Mammary epithelial cell (primary cell): ENCODE measurements around the gene AASS.

Source experiments
- EZH2 ChIP-seq: IDR thresholded peaks from 2 replicates; pipeline ENCODE4 v1.6.1; 2012; ENCODE audit warnings: low read length, inconsistent platforms, borderline replicate concordance
- TF ChIP-seq, protein P1 (sequence below), 2 donors: IDR thresholded peaks in 1 of 2; conservative IDR thresholded peaks in 1 of 2; 2 replicates each; pipeline ENCODE4 v1.5.1; 2011 to 2012; ENCODE audit warnings: inconsistent platforms in 2 of 2, low read length in 2 of 2, mild to moderate bottlenecking in 2 of 2, control low read depth in 1 of 2, low read depth in 1 of 2; ENCODE audit not compliant: insufficient read depth in 1 of 2; ENCODE audit errors: extremely low read depth in 1 of 2

DNA sequence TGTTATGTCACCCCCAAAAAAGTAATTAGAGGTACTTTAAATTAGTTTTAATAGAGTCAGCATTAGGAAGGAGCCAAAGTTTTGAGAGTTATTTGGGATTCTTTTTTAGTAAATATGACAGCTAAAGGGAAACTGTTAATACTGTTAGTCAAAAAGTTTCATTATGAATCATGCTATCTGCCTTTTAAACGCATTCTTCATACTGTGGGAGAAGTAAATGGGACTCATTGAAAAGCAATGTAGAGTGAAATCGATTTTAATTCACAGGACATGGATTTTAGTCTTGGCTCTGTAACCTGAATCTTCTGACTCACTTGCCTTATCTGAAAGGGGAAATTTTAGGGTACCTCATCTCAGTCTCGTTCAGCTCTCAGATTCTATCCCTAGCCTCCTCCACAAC, 105.1 kb downstream of the AASS start:
- TF ChIP-seq, protein P1, sequence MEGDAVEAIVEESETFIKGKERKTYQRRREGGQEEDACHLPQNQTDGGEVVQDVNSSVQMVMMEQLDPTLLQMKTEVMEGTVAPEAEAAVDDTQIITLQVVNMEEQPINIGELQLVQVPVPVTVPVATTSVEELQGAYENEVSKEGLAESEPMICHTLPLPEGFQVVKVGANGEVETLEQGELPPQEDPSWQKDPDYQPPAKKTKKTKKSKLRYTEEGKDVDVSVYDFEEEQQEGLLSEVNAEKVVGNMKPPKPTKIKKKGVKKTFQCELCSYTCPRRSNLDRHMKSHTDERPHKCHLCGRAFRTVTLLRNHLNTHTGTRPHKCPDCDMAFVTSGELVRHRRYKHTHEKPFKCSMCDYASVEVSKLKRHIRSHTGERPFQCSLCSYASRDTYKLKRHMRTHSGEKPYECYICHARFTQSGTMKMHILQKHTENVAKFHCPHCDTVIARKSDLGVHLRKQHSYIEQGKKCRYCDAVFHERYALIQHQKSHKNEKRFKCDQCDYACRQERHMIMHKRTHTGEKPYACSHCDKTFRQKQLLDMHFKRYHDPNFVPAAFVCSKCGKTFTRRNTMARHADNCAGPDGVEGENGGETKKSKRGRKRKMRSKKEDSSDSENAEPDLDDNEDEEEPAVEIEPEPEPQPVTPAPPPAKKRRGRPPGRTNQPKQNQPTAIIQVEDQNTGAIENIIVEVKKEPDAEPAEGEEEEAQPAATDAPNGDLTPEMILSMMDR (conservative IDR thresholded peaks at IDR 0.05 in 1 of 2, IDR thresholded peaks at IDR 0.05 in 1 of 2; ENCODE audit: extremely low read depth in 1 of 2, insufficient read depth in 1 of 2, low read depth in 1 of 2, low read length in 2 of 2), result no peak
- no peak for TF ChIP-seq EZH2
